GM18499 (cell line): Measurements from ENCODE around the gene SCCPDH.

Source experiments
- ATAC-seq: cut with Tn5 transposase; IDR thresholded peaks from one replicate; pipeline ENCODE4 v1.9.1; 2021; ENCODE audit warnings: moderate number of reproducible peaks; ENCODE audit not compliant: insufficient read depth, unreplicated experiment

Gene SCCPDH

DNA sequence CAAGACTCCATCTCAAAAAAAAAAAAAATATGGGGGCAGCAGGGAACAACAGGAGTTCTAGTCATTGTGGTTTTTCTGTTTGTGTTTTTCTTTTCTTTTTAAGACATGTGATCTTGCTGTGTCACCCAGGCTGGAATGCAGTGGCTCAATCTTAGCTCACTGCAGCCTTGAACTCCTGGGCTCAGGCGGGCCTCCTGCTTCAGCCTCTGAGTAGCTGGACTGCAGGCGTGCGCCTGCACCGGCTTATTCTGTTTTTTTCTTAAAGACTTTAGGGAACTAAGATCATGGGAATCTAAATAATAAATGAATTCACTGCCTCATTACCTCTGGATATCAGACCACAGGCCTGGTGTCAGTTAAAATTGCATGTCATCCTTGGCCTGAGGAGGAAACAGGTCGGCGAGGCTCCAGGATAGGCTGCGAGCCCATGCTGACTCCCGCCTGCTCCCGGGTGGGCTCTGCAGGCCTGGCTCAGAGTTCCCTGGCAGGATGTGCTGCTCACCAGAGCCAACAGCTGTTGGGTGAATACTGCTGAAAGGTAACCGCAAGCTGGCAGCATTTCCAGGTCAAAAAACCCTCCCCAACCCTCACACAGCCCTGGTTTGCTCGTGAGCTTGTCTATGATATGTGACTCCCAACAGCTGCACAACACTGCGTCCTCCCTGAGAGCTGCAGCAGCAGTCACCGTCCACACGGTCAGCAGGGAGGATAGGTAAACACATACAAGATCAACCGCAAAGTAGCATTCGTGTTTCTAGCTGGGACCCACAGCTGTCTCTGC is 58.1 kb downstream of the SCCPDH start:
- ATAC-seq: no peak

- no peak for ATAC-seq
These were observed 60.6 kb downstream of the SCCPDH start for GRCh38 chr1:246784621-246785493.

DNA sequence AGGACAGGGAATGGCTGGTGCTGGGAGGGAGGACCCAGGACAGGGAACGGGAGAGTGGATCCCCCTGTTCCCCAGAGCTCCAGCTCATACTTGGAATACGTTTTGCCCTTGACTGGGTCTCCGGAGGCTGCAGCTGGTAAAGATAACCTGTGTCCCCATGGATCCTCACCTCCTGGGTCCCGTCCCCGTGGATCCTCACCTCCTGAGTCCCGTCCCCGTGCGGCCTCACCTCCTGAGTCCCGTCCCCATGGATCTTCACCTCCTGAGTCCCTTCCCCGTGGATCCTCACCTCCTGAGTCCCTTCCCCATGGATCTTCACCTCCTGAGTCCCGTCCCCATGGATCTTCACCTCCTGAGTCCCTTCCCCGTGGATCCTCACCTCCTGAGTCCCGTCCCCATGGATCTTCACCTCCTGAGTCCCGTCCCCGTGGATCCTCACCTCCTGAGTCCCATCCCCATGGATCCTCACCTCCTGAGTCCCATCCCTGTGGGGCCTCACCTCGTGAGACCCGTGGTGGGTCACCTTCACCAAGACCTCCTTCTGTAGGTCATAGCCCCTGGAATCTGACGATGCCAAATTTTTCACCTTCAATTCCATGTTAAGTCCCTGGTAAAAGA is 61.4 kb downstream of the SCCPDH start:
- ATAC-seq: no peak

DNA sequence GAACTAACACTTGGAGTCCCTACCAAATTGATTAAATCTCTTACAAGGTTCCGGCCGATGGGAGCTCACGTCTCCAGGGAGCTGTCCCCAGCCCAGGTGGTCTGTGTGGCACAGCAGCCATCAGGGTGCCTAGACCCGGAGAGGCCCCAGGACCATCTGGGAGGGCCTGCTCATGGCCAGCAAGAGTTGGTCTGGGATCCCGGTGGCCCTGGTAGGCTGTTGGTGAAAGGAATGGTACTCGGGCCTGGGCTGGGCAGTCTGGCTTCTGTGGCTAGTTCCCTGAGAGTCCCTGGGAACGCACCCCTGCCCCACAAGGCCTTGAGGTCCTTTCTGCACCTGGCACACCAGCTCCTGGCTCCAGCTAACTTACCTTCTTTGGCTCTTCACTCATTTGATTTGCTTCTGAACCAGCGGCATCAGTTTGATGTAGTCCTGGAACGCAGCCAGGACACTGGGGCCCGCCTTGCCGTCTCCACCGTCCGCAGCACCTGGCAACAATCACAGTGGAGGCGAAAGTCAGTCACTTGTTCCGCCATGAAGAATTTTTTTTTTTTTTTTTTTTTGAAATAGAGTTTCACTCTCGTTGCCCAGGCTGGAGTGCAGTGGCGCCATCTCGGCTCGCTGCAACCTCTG is 62.5 kb downstream of the SCCPDH start:
- ATAC-seq: no peak

DNA sequence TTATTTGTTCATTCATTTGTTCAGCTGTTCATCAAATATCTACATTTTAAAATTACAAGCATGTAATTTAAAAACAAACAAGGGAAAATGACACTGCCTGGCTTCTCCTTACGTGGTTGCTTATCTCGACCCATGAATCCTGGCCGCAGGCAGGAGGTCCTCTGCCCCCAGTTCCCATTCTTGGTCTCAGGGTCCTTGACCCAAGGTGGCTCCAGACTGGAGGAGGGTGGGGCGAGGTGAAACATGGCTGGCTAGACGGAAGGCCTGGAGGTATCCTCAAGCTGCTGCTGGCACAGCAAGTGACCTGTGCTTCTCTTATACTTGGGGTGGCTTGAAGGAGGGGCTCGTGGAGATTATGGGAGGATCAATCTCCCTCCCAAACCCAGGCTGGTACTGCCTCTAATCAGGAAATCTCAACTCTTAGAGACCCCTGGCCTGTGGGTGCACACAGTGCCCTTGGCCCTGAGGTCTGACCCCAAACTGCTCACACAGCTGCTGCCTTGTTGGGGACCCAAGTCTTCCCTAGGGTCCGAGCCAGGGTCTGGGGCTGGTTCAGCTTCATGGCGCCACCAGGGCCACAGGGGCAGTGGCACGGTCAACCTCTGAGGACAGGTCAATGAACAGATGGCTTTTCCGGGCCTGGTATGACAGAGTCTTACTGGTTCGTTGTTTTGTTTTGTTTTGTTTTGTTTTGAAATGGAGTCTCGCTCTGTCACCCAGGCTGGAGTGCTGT is 63.7 kb downstream of the SCCPDH start:
- ATAC-seq: no peak

DNA sequence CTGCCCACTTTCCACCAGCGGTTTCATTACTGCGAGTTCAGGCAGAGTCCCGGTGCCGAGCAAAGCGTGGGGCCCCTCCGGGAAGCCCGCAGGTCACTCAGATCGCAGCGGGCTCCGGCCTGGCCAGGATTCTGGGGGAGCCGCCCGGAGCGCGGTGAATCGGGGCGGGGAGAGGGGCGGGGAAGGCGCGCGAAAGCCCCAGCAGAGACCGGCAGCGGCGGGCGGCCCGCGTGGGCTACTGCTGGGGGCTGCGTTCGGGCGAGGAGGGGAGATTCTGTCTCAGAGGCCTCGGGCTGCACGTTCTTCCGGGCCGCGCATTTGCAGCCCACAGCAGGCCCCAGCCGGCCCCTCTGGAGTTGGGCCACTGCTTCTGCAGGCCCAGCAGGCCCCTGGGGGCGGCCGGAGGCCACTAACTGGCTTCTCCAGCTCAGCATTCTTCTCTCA is 64.7 kb downstream of the SCCPDH start:
- no peak for ATAC-seq

- no peak for ATAC-seq
These were observed 65.5 kb downstream of the SCCPDH start for GRCh38 chr1:246789454-246790339.

DNA sequence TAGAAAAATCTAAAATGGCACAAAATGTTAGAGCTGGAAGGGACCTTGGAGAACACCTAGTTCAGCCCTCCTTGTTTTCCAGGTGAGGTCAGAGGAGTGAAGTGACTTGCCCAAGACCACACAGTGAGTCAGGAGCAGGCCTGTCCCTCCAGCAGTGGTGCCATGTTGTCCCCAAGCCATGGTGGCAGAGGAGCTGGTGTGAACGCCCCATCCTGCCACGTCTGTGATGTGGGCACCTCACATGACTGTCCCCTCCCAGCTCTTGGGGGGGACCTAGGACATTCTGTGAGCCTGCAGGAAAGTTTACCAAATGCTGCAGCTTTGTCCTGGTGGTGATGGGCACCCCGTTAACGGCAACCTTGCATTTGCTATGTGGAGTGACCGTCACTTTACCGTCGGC is 66.2 kb downstream of the SCCPDH start:
- ATAC-seq: no peak

- ATAC-seq: no peak
These were observed 66.6 kb downstream of the SCCPDH start for GRCh38 chr1:246790833-246791232.

- no peak for ATAC-seq
These were observed 67.2 kb downstream of the SCCPDH start for GRCh38 chr1:246791303-246791918.

- ATAC-seq: no peak
These were observed 68.4 kb downstream of the SCCPDH start for GRCh38 chr1:246792603-246793002.

DNA sequence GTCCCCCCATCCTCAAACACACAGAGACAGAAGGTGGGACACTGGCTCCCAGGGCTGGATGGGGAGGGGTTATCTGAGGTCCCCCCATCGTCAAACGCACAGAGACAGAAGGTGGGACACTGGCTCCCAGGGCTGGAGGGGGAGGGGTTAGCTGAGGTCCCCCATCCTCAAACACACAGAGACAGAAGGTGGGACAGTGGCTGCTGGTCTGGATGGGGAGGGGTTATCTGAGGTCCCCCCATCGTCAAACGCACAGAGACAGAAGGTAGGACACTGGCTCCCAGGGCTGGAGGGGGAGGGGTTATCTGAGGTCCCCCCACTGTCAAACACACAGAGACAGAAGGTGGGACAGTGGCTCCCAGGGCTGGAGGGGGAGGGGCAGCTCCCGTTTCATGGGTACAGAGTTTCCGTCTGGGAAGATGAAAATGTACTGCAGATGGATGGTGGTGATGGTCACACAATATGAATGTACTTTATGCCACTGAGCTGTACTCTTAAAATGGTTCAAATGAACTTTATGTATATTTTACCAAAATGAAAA is 69.2 kb downstream of the SCCPDH start:
- no peak for ATAC-seq

DNA sequence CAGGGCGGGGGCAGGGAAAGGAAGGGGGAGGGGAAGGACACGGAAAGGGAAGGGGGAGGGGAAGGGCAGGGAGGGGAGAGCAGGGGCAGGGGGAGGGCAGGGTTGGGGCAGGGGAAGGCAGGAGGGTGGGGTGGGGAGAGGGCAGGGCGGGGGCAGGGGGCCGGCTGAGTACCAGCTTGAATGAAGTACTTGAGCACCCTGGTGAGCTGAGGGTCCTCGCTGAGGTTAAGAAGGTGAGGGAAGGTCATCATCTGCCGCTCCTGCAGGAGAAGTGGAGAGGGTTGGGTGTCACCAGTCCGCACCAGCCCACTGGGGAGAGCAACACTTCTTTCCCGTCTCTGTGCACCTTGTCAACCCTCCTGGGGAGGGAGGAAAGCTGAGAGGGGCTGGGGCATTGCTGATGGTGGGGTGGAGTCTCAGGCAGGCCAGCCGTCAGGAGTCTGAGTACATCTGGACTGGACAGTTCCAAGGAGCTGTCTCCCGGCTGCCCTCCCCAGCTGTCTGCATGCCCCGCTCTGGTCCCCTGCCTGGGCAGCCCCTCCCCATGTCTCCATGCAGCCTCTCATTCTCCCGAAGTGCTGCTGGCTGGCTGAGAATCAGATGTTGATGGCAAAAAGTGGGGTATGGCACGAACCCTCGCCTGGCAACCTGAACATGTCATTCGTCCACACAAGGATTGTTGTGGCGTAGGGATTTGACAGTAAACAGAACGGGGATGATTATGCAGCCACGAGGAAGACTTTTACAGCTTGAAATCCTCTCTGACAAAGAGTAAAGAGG is 70.0 kb downstream of the SCCPDH start:
- no peak for ATAC-seq

DNA sequence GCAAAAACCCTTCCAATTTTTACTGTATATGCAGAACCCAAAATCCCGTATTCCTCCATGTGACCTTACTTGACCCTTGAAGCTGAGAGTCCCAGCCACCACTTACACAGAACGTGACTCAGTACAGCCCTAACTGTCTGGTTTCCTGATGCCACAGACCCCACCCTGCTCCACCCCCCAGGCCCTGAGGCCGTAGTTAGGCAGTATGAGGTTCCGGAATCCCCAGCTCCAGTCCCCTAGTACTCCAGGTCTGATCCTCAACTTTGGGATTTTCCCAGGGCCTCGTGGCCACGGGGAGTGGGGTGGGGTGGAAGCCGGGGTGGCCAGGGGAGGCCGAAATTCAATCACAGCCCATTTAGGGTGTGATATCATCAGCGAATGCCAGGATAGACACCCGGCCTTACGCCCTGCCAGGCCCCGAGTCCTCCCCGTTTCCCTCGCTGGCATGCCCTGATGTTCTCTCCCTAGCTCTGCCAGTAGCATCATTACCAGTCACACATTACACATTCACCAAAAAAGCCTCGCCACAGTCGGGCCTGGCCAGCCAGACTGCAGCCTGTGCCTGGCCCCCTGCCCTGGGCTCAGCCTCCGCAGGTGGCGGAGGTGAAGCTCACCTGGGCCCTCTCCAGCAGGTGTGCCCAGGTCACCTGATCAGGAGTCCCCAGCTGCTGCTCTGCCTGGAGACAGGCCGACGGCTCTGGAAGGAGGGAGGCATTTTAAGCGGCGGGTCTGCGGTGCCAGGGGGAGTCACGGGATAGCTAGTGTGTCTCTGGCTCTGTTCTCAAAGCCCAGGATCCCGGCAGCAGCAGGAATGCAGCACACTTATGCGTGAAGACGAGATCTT is 70.8 kb downstream of the SCCPDH start:
- no peak for ATAC-seq

- no peak for ATAC-seq
These were observed 71.9 kb downstream of the SCCPDH start for GRCh38 chr1:246795906-246796694.

- ATAC-seq: no peak
These were observed 72.9 kb downstream of the SCCPDH start for GRCh38 chr1:246797157-246797556.
